K562 (cell line): ENCODE measurements around the gene SMIM45.

ENCODE experiments used
- ATF1 ChIP-seq, 2 experiments: fragments of 450-650 bp in 1 of 2; IDR thresholded peaks; 2 replicates each; pipeline ENCODE4 v1.6.1; 2016; ENCODE audit warnings: missing compliant biosample characterization in 1 of 2, missing genetic modification characterization in 1 of 2
- ATF3 ChIP-seq, 2 experiments: fragments of 450-650 bp in 1 of 2; sonication (generic) in 1 of 2; formaldehyde crosslinking in 1 of 2; IDR thresholded peaks in 1 of 2; conservative IDR thresholded peaks in 1 of 2; 2 replicates each; pipeline versions ENCODE4 v1.6.1 to v1.8.1; 2016 to 2023; ENCODE audit warnings: mild to moderate bottlenecking in 2 of 2, moderate library complexity in 2 of 2, inconsistent platforms in 1 of 2, missing genetic modification reagents in 1 of 2
- CAMTA2 ChIP-seq: fragments of 250-450 bp; sonication (Bioruptor Pico); conservative IDR thresholded peaks from 2 replicates; pipeline ENCODE4 v1.5.1; 2022
- CBFB ChIP-seq: sonication (generic); formaldehyde crosslinking; IDR thresholded peaks from 2 replicates; pipeline ENCODE4 v1.4.0; 2020; ENCODE audit warnings: mild to moderate bottlenecking, missing genetic modification reagents
- E2F8 ChIP-seq: fragments of 450-650 bp; IDR thresholded peaks from 2 replicates; pipeline ENCODE4 v1.7.1; 2018; ENCODE audit warnings: mild to moderate bottlenecking, low read depth; ENCODE audit not compliant: partially characterized antibody
- FOXK1 ChIP-seq: sonication (generic); formaldehyde crosslinking; IDR thresholded peaks from 2 replicates; pipeline ENCODE4 v1.8.0; 2022; ENCODE audit warnings: missing genetic modification reagents, mild to moderate bottlenecking, borderline replicate concordance
- HDAC2 ChIP-seq: fragments of 450-650 bp; IDR thresholded peaks from 2 replicates; pipeline ENCODE4 v1.6.1; 2016; ENCODE audit warnings: mild to moderate bottlenecking
- KHSRP ChIP-seq: fragments of 450-650 bp; IDR thresholded peaks from 2 replicates; pipeline ENCODE4 v1.6.1; 2017
- POLR2A ChIP-seq: fragments of 450-650 bp; conservative IDR thresholded peaks from 2 replicates; pipeline ENCODE4 v1.6.1; 2016
- RFX5 ChIP-seq: IDR thresholded peaks from 2 replicates; pipeline ENCODE4 v1.6.1; 2011; ENCODE audit warnings: low read depth, mild to moderate bottlenecking, improper control_type of control experiment, low read length
- U2AF1 ChIP-seq: fragments of 200-400 bp; formaldehyde crosslinking; optimal IDR thresholded peaks from 2 replicates; pipeline ENCODE3; 2017; ENCODE audit warnings: mild to moderate bottlenecking, low read depth, low read length, moderate library complexity
- ZNF398 ChIP-seq: fragments of 250-450 bp; sonication (Bioruptor Pico); IDR thresholded peaks from 2 replicates; pipeline ENCODE4 v1.8.0; 2021; ENCODE audit warnings: moderate library complexity, mild to moderate bottlenecking, inconsistent platforms
- ZNF436 ChIP-seq: fragments of 250-450, 450-650 bp; sonication (Bioruptor Pico); formaldehyde crosslinking; IDR thresholded peaks from 2 replicates; pipeline ENCODE4 v1.7.0; 2020; ENCODE audit warnings: mild to moderate bottlenecking

GRCh38 chr22:41975299-41976069 lies 23.5 kb downstream of the SMIM45 start:
- TF ChIP-seq U2AF1, result no peak
- TF ChIP-seq E2F8, result no peak
- no peak for TF ChIP-seq CAMTA2
- TF ChIP-seq FOXK1 (CRISPR knock-in tag), result no peak
- TF ChIP-seq RFX5, result no peak
- no peak for TF ChIP-seq ZNF436 (CRISPR knock-in tag)
- TF ChIP-seq CBFB (CRISPR knock-in tag), result no peak
- TF ChIP-seq HDAC2, result no peak
- no peak for TF ChIP-seq POLR2A
- TF ChIP-seq ZNF398 (CRISPR knock-in tag), result no peak
- no peak for TF ChIP-seq ATF1 (CRISPR knock-in tag; IDR thresholded peaks at IDR 0.05)
- no peak for TF ChIP-seq ATF1 (tag; IDR thresholded peaks at IDR 0.05)
- TF ChIP-seq ATF3 (IDR thresholded peaks at IDR 0.05), result no peak
- TF ChIP-seq ATF3 (CRISPR knock-in tag; conservative IDR thresholded peaks at IDR 0.05), result no peak
- TF ChIP-seq KHSRP, result no peak
